Kidney (tissue), 14 donors: ENCODE results near the gene SPPL2B. TPM values are rescaled to one million over a fixed set of nuclear protein-coding genes. Genes with fewer than 3 reads are reported as not detected.

ENCODE experiments used
- DNase-seq, 5 donors: peaks; one replicate each; pipeline ENCODE4 v3.0.0-alpha.2; 2013 to 2020
- FAIRE-seq: peaks from 2 replicates; lab custom pipeline; 2012; peaks lifted over from hg19 to GRCh38; lab: Jason Lieb, UNC
- H3K27ac ChIP-seq, 2 donors: one replicate each; pipeline ENCODE4 v1.7.0; 2013; ENCODE audit warnings: low read depth in 2 of 2, low read length in 2 of 2, inconsistent platforms in 1 of 2
- H3K27me3 ChIP-seq: one replicate; pipeline ENCODE4 v1.7.1; 2013; ENCODE audit warnings: low read length, inconsistent platforms; ENCODE audit not compliant: control insufficient read depth, insufficient read depth
- H3K36me3 ChIP-seq, 3 donors: one replicate each; pipeline versions ENCODE4 v1.7.0 to v1.7.1; 2013; ENCODE audit warnings: low read length in 3 of 3, control low read depth in 1 of 3, inconsistent platforms in 1 of 3; ENCODE audit not compliant: insufficient read depth in 3 of 3, control insufficient read depth in 2 of 3
- H3K4me1 ChIP-seq, 3 donors: one replicate each; pipeline versions ENCODE4 v1.7.0 to v1.7.1; 2013; ENCODE audit warnings: low read length in 3 of 3, inconsistent platforms in 1 of 3, low read depth in 1 of 3; ENCODE audit not compliant: control insufficient read depth in 2 of 3, insufficient read depth in 2 of 3
- H3K4me3 ChIP-seq, 3 donors: one replicate each; pipeline versions ENCODE4 v1.7.0 to v1.8.1; 2013; ENCODE audit warnings: low read length in 3 of 3, control low read depth in 1 of 3, inconsistent platforms in 1 of 3
- H3K9ac ChIP-seq, 3 donors: one replicate each; pipeline versions ENCODE4 v1.7.0 to v1.7.1; 2013; ENCODE audit warnings: low read length in 3 of 3, control low read depth in 1 of 3, inconsistent platforms in 1 of 3
- H3K9me3 ChIP-seq, 3 donors: one replicate each; pipeline versions ENCODE4 v1.7.0 to v1.7.1; 2013; ENCODE audit warnings: low read length in 3 of 3, control low read depth in 1 of 3, inconsistent platforms in 1 of 3; ENCODE audit not compliant: control insufficient read depth in 2 of 3, insufficient read depth in 1 of 3
- CTCF ChIP-seq: IDR thresholded peaks from 3 replicates; pipeline ENCODE4 v1.5.1; 2012; ENCODE audit warnings: mild to moderate bottlenecking, moderate library complexity, borderline replicate concordance; ENCODE audit not compliant: insufficient read depth; ENCODE audit errors: extremely low read depth
- intact Hi-C: fragments of 100-400 bp; cut with DNase I; formaldehyde crosslinking; loops from one replicate; pipeline ENCODE4 v1.11.1; 2022
- polyA plus RNA-seq: library from polyadenylated mRNA; stranded (reverse); fragments of 350-450 nt; fragmentation: Illumina TruSeq; extraction: RNeasy Lipid Tissue Mini Kit (QIAGEN cat#74804); gene quantifications from one replicate; pipeline ENCODE4 v1.2.3, GENCODE V29; 2014; ENCODE audit warnings: low read depth, low replicate concordance; ENCODE audit not compliant: insufficient read depth
- total RNA-seq: library from RNA; stranded (reverse); fragmentation: NEBNext Ultra II Directional; extraction: Animal tissue kit (Norgen Biotek cat#: 25700); gene quantifications from one replicate; pipeline ENCODE4 v1.2.1, GENCODE V29; 2021
- donor health status: control.
- donor health status: control.
- donor health status: control.
- donor health status: control.
- donor health status: control.
- donor health status: DM: yes; HTN: yes; CAD: no.
- donor health status: Normal renal cell carcinoma (clear cell type).

Gene SPPL2B
- total and polyA plus RNA-seq, 2 donors from 2014 or later = 25.3 to 94.1 TPM

- DNase-seq = peak in 1 of 5 donors; percentile 73
- Histone ChIP-seq H3K9me3 (no peaks in the 10 kb centered on the region), H3K27ac (no peak overlapping the region), H3K9ac (no peak overlapping the region), H3K4me3 (no peak overlapping the region), H3K4me1 (peaks cover 0 to 3% (median 0%) of the 10 kb centered on the region in 3 donors), H3K27me3 (no peaks in the 10 kb centered on the region), H3K36me3 (no peaks in the 10 kb centered on the region)
- no peak for FAIRE-seq
- no peak for TF ChIP-seq CTCF
- intact Hi-C loops = no loop called here
Observed at GRCh38 chr19:2321565-2322283, 6.8 kb upstream of the SPPL2B start.

DNA sequence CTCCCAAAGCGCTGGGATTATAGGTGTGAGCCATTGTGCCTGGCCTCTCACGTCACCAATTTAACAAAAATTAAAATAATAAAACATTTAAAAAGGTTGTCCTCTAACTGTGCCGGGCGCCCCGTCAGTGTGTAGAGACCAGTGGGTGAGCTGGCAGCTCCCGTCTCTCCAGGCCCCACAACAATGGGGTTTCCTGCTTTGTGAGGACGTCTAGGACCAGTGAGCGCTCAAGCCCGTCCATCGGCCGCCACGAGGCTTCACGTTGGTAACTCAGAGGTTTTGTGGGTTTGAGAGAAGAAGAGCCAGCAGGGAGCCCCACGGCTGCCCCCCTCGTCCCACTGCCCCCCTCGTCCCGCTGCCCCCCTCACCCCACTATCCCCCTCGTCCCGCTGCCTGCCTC, 4.8 kb upstream of the SPPL2B start:
- Histone ChIP-seq H3K9ac (no peak overlapping the region), H3K4me3 (no peak overlapping the region), H3K27me3 (no peaks in the 10 kb centered on the region), H3K27ac (no peak overlapping the region), H3K9me3 (no peaks in the 10 kb centered on the region), H3K4me1 (peaks cover 0 to 8% (median 0%) of the 10 kb centered on the region in 3 donors), H3K36me3 (no peaks in the 10 kb centered on the region)
- DNase-seq (no peak), FAIRE-seq (no peak)
- no peak for TF ChIP-seq CTCF
- intact Hi-C loops = no loop called here

DNA sequence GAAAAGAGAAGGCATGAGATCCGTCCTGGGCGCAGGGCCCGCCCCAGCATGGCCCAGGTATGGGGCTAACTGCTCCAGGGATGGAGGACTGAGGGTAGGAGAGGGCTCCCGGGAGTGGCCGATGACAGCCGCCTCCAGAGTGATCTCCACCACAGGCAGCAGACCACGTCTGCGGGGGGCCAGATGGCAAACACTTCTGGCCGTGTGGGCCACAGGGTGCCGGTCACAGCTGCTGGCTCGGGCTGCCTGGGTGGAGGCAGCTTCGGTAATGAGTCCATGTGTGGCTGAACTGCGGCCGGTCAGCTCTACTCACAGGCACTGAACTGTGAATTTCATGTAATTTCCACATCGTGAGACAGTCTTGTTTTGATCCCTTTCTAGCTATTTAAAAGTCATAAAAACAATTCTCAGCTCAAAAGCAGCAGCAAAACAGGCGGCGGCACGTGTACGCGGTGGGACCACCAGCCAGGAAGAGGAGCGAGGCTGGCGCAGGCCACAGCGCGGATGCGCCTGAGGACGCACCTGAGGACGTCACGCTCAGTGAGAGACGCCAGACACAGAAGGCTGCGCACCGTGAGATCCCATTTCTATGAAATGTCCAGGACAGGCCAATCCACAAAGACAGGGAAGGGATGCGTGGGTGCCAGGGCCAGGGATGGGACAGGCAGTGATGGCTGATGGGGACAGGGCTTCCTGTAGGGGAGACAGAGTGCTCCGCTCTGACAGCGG, 4.1 kb upstream of the SPPL2B start:
- TF ChIP-seq CTCF = no peak
- Histone ChIP-seq H3K36me3 (no peaks in the 10 kb centered on the region), H3K9me3 (no peaks in the 10 kb centered on the region), H3K4me3 (no peak overlapping the region), H3K27ac (no peak overlapping the region), H3K27me3 (no peaks in the 10 kb centered on the region), H3K9ac (no peak overlapping the region), H3K4me1 (peaks cover 0 to 12% (median 1%) of the 10 kb centered on the region in 3 donors)
- intact Hi-C loops = no loop called here
- FAIRE-seq = no peak
- peak in 1 of 5 donors; percentile 45 for DNase-seq
